Hepatocyte (in vitro differentiated cells): ENCODE results near the gene XPO4. TPM values are rescaled to one million over a fixed set of nuclear protein-coding genes. Genes with fewer than 3 reads are reported as not detected.

Experiments
- DNase-seq: peaks from one replicate; pipeline ENCODE4 v3.0.0-alpha.2; 2016; ENCODE audit warnings: low spot score
- H2AFZ ChIP-seq: fragments of 200-600 bp; sonication (generic); 2 replicates; pipeline ENCODE4 v1.6.0; 2016; ENCODE audit warnings: antibody characterized with exemption, mild to moderate bottlenecking
- H3K27ac ChIP-seq: fragments of 200-600 bp; sonication (generic); 2 replicates; pipeline ENCODE4 v1.5.1; 2016; ENCODE audit warnings: mild to moderate bottlenecking
- H3K27me3 ChIP-seq: fragments of 200-600 bp; sonication (generic); 2 replicates; pipeline ENCODE4 v1.6.1; 2016
- H3K36me3 ChIP-seq: fragments of 200-600 bp; sonication (generic); replicated peaks from 2 replicates; pipeline ENCODE4 v1.5.1; 2016; ENCODE audit warnings: low read depth; ENCODE audit not compliant: insufficient read depth
- H3K4me1 ChIP-seq: fragments of 200-600 bp; sonication (generic); 2 replicates; pipeline ENCODE4 v1.5.1; 2016; ENCODE audit warnings: mild to moderate bottlenecking, moderate library complexity; ENCODE audit not compliant: insufficient read depth
- H3K4me2 ChIP-seq: fragments of 200-600 bp; sonication (generic); 2 replicates; pipeline ENCODE4 v1.6.0; 2016
- H3K4me3 ChIP-seq: fragments of 200-600 bp; sonication (generic); 2 replicates; pipeline ENCODE4 v1.5.1; 2016; ENCODE audit warnings: mild to moderate bottlenecking
- H3K79me2 ChIP-seq: fragments of 200-600 bp; sonication (generic); 2 replicates; pipeline ENCODE4 v1.6.0; 2017; ENCODE audit warnings: mild to moderate bottlenecking
- H3K9me2 ChIP-seq: fragments of 200-600 bp; sonication (generic); replicated peaks from 2 replicates; pipeline ENCODE4 v1.6.0; 2017; ENCODE audit warnings: mild to moderate bottlenecking; ENCODE audit not compliant: insufficient read depth
- H3K9me3 ChIP-seq: fragments of 200-600 bp; sonication (generic); 2 replicates; pipeline ENCODE4 v1.5.1; 2016; ENCODE audit warnings: low read depth, mild to moderate bottlenecking
- H4K20me1 ChIP-seq: fragments of 200-600 bp; sonication (generic); 2 replicates; pipeline ENCODE4 v1.6.0; 2016; ENCODE audit warnings: mild to moderate bottlenecking; ENCODE audit not compliant: insufficient read depth, poor library complexity, severe bottlenecking
- CTCF ChIP-seq: fragments of 200-600 bp; sonication (generic); IDR thresholded peaks from 2 replicates; pipeline ENCODE4 v1.5.1; 2016; ENCODE audit warnings: antibody characterized with exemption, mild to moderate bottlenecking; ENCODE audit not compliant: poor library complexity
- EZH2 ChIP-seq: fragments of 200-600 bp; sonication (generic); IDR thresholded peaks from 2 replicates; pipeline ENCODE4 v1.6.1; 2016; ENCODE audit warnings: antibody characterized with exemption, mild to moderate bottlenecking, borderline replicate concordance
- EZH2phosphoT487 ChIP-seq: fragments of 200-600 bp; sonication (generic); IDR thresholded peaks from one replicate; pipeline ENCODE4 v1.6.1; 2018; ENCODE audit warnings: antibody characterized with exemption, mild to moderate bottlenecking, low read depth, moderate library complexity; ENCODE audit not compliant: unreplicated experiment, severe bottlenecking
- WGBS: methylation state at CpG from one replicate; pipeline ENCODE4 v1.1.6; 2016; ENCODE audit warnings: low lambda C conversion rate; ENCODE audit errors: missing lambda C conversion rate; 5-methylcytosine and 5-hydroxymethylcytosine counted together
- polyA plus RNA-seq: library from polyadenylated mRNA; unstranded; fragments of >200 nt; fragmentation: Nextera tagmentation; extraction: Ambion mirVana; gene quantifications from 2 replicates; pipeline ENCODE4 v1.2.1, GENCODE V29; 2016
- total RNA-seq: library from RNA; depleted of rRNA; stranded (reverse); fragments of >200 nt; gene quantifications from 2 replicates; pipeline ENCODE4 v1.2.3, GENCODE V29; 2014

The XPO4 gene
- total and polyA plus RNA-seq, 2 experiments from 2014 or later, result 3.4 to 20.7 TPM

DNA sequence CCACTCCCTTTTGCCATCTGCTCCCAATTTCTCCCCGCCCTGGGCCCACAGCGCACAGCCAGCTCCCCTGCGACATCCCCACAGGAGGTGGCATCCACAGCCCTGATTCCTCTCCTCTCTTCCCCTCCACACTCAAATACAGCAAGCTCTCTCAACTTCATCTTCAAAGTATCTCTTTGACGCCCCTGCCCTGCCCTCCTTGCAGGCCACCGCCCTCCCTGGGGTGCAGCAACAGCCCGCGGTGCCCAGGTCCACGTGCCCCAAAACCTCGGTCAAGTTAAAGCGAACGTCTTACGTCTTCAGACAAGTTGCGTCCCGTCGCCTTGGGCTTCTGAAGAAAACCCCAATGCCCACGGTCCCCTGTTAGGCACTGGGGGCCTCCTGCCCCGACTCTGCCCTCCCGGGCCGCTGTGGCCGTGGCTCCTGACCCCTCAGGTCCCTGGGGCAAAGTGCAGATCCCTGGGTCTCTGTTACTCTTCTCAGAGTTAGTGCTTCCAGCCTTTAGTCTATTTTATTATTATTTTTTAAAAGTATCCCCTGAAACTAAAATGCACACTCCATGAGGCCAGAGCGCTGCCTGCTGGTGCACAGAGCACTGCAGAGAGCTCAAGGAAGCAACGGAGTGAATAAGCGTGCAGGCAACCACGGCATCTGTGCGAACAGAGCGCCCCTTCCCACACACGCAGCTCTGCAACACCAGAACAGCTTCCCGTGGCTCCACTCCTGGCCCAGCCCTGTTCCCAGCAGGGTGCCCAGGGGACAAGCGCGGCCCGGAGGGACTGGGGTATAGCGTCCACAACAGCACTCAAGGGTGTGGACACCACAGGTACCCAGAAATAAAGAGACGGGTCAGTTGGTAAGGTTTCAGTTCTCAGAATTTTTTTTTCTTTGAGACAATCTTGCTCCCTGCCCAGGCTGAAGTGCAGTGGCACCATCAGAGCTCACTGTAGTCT lies 172.6 kb downstream of the XPO4 start:
- Histone ChIP-seq H3K27me3 (no peaks in the 10 kb centered on the region), H3K4me3 (no peak overlapping the region), H3K4me2 (no peak overlapping the region), H2AFZ (no peak overlapping the region), H3K79me2 (no peaks in the 10 kb centered on the region), H3K27ac (no peak overlapping the region), H3K36me3 (no peaks in the 10 kb centered on the region), H4K20me1 (no peaks in the 10 kb centered on the region), H3K4me1 (no peaks in the 10 kb centered on the region), H3K9me2 (no peaks in the 10 kb centered on the region), H3K9me3 (no peaks in the 10 kb centered on the region)
- DNase-seq, result no peak
- WGBS, result 96% methylated on average over 33 of the region's 33 CpGs
- TF ChIP-seq EZH2 (no peak), EZH2phosphoT487 (no peak), CTCF (no peak)

GRCh38 chr13:20728579-20729311 lies 173.8 kb downstream of the XPO4 start:
- Histone ChIP-seq H3K4me1 (no peaks in the 10 kb centered on the region), H3K4me2 (no peak overlapping the region), H3K4me3 (no peak overlapping the region), H3K27me3 (no peaks in the 10 kb centered on the region), H3K36me3 (no peaks in the 10 kb centered on the region), H3K27ac (no peak overlapping the region), H3K9me3 (no peaks in the 10 kb centered on the region), H3K9me2 (no peaks in the 10 kb centered on the region), H4K20me1 (no peaks in the 10 kb centered on the region), H3K79me2 (no peaks in the 10 kb centered on the region), H2AFZ (no peak overlapping the region)
- WGBS, result 86% methylated on average over 14 of the region's 14 CpGs
- TF ChIP-seq CTCF (no peak), EZH2phosphoT487 (no peak), EZH2 (no peak)
- DNase-seq, result no peak

DNA sequence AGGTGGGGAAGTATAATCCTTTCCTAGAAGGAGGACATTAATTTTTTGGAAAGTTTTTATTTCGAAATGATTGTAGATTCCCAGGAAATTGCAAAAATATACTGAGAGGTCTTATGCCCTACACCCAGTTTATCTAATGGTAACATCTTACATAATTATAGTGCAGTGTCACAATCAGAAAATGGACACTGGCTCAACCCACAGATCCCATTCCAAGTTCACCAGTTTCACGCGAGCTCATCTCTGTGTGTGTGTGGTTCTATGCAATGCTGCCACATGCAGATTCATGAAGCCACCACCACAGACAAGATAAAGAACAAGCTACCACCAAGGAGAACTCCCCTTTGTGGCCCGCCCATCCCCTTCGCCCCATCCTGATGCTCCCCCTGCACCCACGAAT lies 174.7 kb downstream of the XPO4 start:
- Histone ChIP-seq H3K4me2 (no peak overlapping the region), H3K27ac (no peak overlapping the region), H3K9me3 (no peaks in the 10 kb centered on the region), H4K20me1 (no peaks in the 10 kb centered on the region), H3K36me3 (no peaks in the 10 kb centered on the region), H2AFZ (no peak overlapping the region), H3K4me1 (no peaks in the 10 kb centered on the region), H3K79me2 (no peaks in the 10 kb centered on the region), H3K9me2 (no peaks in the 10 kb centered on the region), H3K27me3 (peaks cover under 1% of the 10 kb centered on the region), H3K4me3 (no peak overlapping the region)
- no peak for DNase-seq
- WGBS, result 84% methylated on average over 6 of the region's 6 CpGs
- no peak for TF ChIP-seq CTCF
- no peak for TF ChIP-seq EZH2
- TF ChIP-seq EZH2phosphoT487, result no peak

Other genes with a start within 250 kb of the XPO4 start
- 3.5 and 3.7 TPM in 2 replicates for gene IL17D, start 199.0 kb downstream of the XPO4 start, total RNA-seq
- gene IL17D, start 199.0 kb downstream of the XPO4 start, polyA plus RNA-seq, result 11.0 and 12.3 TPM in 2 replicates
- 9.2 TPM in 2 replicates for gene EEF1AKMT1, start 128.8 kb downstream of the XPO4 start, total RNA-seq
- 13.6 and 21.1 TPM in 2 replicates for gene EEF1AKMT1, start 128.8 kb downstream of the XPO4 start, polyA plus RNA-seq
- gene LATS2, start 158.8 kb upstream of the XPO4 start, total RNA-seq, result 15.5 and 17.1 TPM in 2 replicates
- 5.6 and 6.2 TPM in 2 replicates for gene LATS2, start 158.8 kb upstream of the XPO4 start, polyA plus RNA-seq
- gene SAP18, start 237.4 kb upstream of the XPO4 start, total RNA-seq, result 68.7 and 81.0 TPM in 2 replicates
- gene SAP18, start 237.4 kb upstream of the XPO4 start, polyA plus RNA-seq, result 348 and 401 TPM in 2 replicates